Hepatocyte (in vitro differentiated cells): Measurements from ENCODE around the gene MBD5. TPM values are rescaled to one million over a fixed set of nuclear protein-coding genes. Genes with fewer than 3 reads are reported as not detected.

Experiments used
- DNase-seq: peaks from one replicate; pipeline ENCODE4 v3.0.0-alpha.2; 2016; ENCODE audit warnings: low spot score
- H2AFZ ChIP-seq: fragments of 200-600 bp; sonication (generic); 2 replicates; pipeline ENCODE4 v1.6.0; 2016; ENCODE audit warnings: antibody characterized with exemption, mild to moderate bottlenecking
- H3K27ac ChIP-seq: fragments of 200-600 bp; sonication (generic); 2 replicates; pipeline ENCODE4 v1.5.1; 2016; ENCODE audit warnings: mild to moderate bottlenecking
- H3K27me3 ChIP-seq: fragments of 200-600 bp; sonication (generic); 2 replicates; pipeline ENCODE4 v1.6.1; 2016
- H3K36me3 ChIP-seq: fragments of 200-600 bp; sonication (generic); replicated peaks from 2 replicates; pipeline ENCODE4 v1.5.1; 2016; ENCODE audit warnings: low read depth; ENCODE audit not compliant: insufficient read depth
- H3K4me1 ChIP-seq: fragments of 200-600 bp; sonication (generic); 2 replicates; pipeline ENCODE4 v1.5.1; 2016; ENCODE audit warnings: mild to moderate bottlenecking, moderate library complexity; ENCODE audit not compliant: insufficient read depth
- H3K4me2 ChIP-seq: fragments of 200-600 bp; sonication (generic); 2 replicates; pipeline ENCODE4 v1.6.0; 2016
- H3K4me3 ChIP-seq: fragments of 200-600 bp; sonication (generic); 2 replicates; pipeline ENCODE4 v1.5.1; 2016; ENCODE audit warnings: mild to moderate bottlenecking
- H3K79me2 ChIP-seq: fragments of 200-600 bp; sonication (generic); 2 replicates; pipeline ENCODE4 v1.6.0; 2017; ENCODE audit warnings: mild to moderate bottlenecking
- H3K9me2 ChIP-seq: fragments of 200-600 bp; sonication (generic); replicated peaks from 2 replicates; pipeline ENCODE4 v1.6.0; 2017; ENCODE audit warnings: mild to moderate bottlenecking; ENCODE audit not compliant: insufficient read depth
- H3K9me3 ChIP-seq: fragments of 200-600 bp; sonication (generic); 2 replicates; pipeline ENCODE4 v1.5.1; 2016; ENCODE audit warnings: low read depth, mild to moderate bottlenecking
- H4K20me1 ChIP-seq: fragments of 200-600 bp; sonication (generic); 2 replicates; pipeline ENCODE4 v1.6.0; 2016; ENCODE audit warnings: mild to moderate bottlenecking; ENCODE audit not compliant: insufficient read depth, poor library complexity, severe bottlenecking
- CTCF ChIP-seq: fragments of 200-600 bp; sonication (generic); IDR thresholded peaks from 2 replicates; pipeline ENCODE4 v1.5.1; 2016; ENCODE audit warnings: antibody characterized with exemption, mild to moderate bottlenecking; ENCODE audit not compliant: poor library complexity
- EZH2 ChIP-seq: fragments of 200-600 bp; sonication (generic); IDR thresholded peaks from 2 replicates; pipeline ENCODE4 v1.6.1; 2016; ENCODE audit warnings: antibody characterized with exemption, mild to moderate bottlenecking, borderline replicate concordance
- EZH2phosphoT487 ChIP-seq: fragments of 200-600 bp; sonication (generic); IDR thresholded peaks from one replicate; pipeline ENCODE4 v1.6.1; 2018; ENCODE audit warnings: antibody characterized with exemption, mild to moderate bottlenecking, low read depth, moderate library complexity; ENCODE audit not compliant: unreplicated experiment, severe bottlenecking
- WGBS: methylation state at CpG from one replicate; pipeline ENCODE4 v1.1.6; 2016; ENCODE audit warnings: low lambda C conversion rate; ENCODE audit errors: missing lambda C conversion rate; 5-methylcytosine and 5-hydroxymethylcytosine counted together
- polyA plus RNA-seq: library from polyadenylated mRNA; unstranded; fragments of >200 nt; fragmentation: Nextera tagmentation; extraction: Ambion mirVana; gene quantifications from 2 replicates; pipeline ENCODE4 v1.2.1, GENCODE V29; 2016
- total RNA-seq: library from RNA; depleted of rRNA; stranded (reverse); fragments of >200 nt; gene quantifications from 2 replicates; pipeline ENCODE4 v1.2.3, GENCODE V29; 2014

MBD5 gene
- total and polyA plus RNA-seq, 2 experiments from 2014 or later, result 20.9 to 36.2 TPM

GRCh38 chr2:148447877-148448276 lies 427.0 kb downstream of the MBD5 start:
- TF ChIP-seq EZH2, result no peak
- no peak for TF ChIP-seq EZH2phosphoT487
- TF ChIP-seq CTCF, result no peak
- no peak overlapping the region for H3K27ac ChIP-seq
- no peaks in the 10 kb centered on the region for H3K9me3 ChIP-seq
- 93% methylated on average over 1 of the region's 1 CpG for WGBS
- H3K36me3 ChIP-seq, result no peaks in the 10 kb centered on the region
- no peak for DNase-seq
- H3K9me2 ChIP-seq, result no peaks in the 10 kb centered on the region
- H3K4me1 ChIP-seq, result no peaks in the 10 kb centered on the region
- H3K79me2 ChIP-seq, result no peaks in the 10 kb centered on the region
- H3K4me3 ChIP-seq, result no peak overlapping the region
- no peak overlapping the region for H2AFZ ChIP-seq
- no peaks in the 10 kb centered on the region for H4K20me1 ChIP-seq
- H3K27me3 ChIP-seq, result no peaks in the 10 kb centered on the region
- no peak overlapping the region for H3K4me2 ChIP-seq

GRCh38 chr2:148450531-148450930 lies 429.6 kb downstream of the MBD5 start:
- H3K27ac ChIP-seq, result no peak overlapping the region
- H3K27me3 ChIP-seq, result no peaks in the 10 kb centered on the region
- no peak overlapping the region for H2AFZ ChIP-seq
- H3K36me3 ChIP-seq, result no peaks in the 10 kb centered on the region
- DNase-seq, result no peak
- H3K4me3 ChIP-seq, result no peak overlapping the region
- 95% methylated on average over 3 of the region's 3 CpGs for WGBS
- H3K4me1 ChIP-seq, result no peaks in the 10 kb centered on the region
- H3K9me2 ChIP-seq, result no peaks in the 10 kb centered on the region
- H3K9me3 ChIP-seq, result no peaks in the 10 kb centered on the region
- H3K4me2 ChIP-seq, result no peak overlapping the region
- no peaks in the 10 kb centered on the region for H3K79me2 ChIP-seq
- no peak for TF ChIP-seq EZH2phosphoT487
- no peak for TF ChIP-seq CTCF
- TF ChIP-seq EZH2, result no peak
- no peaks in the 10 kb centered on the region for H4K20me1 ChIP-seq

GRCh38 chr2:148451046-148451445 lies 430.2 kb downstream of the MBD5 start:
- Histone ChIP-seq H3K27me3 (no peaks in the 10 kb centered on the region), H3K4me1 (no peaks in the 10 kb centered on the region), H3K36me3 (no peaks in the 10 kb centered on the region), H4K20me1 (no peaks in the 10 kb centered on the region), H3K27ac (no peak overlapping the region), H3K4me2 (no peak overlapping the region), H3K79me2 (no peaks in the 10 kb centered on the region), H2AFZ (no peak overlapping the region), H3K9me2 (no peaks in the 10 kb centered on the region), H3K4me3 (no peak overlapping the region), H3K9me3 (no peaks in the 10 kb centered on the region)
- TF ChIP-seq EZH2phosphoT487 (no peak), CTCF (no peak), EZH2 (no peak)
- DNase-seq, result no peak
- 97% methylated on average over 2 of the region's 2 CpGs for WGBS

GRCh38 chr2:148455791-148456190 lies 434.9 kb downstream of the MBD5 start:
- Histone ChIP-seq H3K36me3 (no peaks in the 10 kb centered on the region), H4K20me1 (no peaks in the 10 kb centered on the region), H3K27me3 (no peaks in the 10 kb centered on the region), H3K4me1 (peaks cover 8% of the 10 kb centered on the region), H2AFZ (no peak overlapping the region), H3K27ac (no peak overlapping the region), H3K9me3 (no peaks in the 10 kb centered on the region), H3K4me3 (no peak overlapping the region), H3K4me2 (no peak overlapping the region), H3K79me2 (no peaks in the 10 kb centered on the region), H3K9me2 (no peaks in the 10 kb centered on the region)
- no peak for TF ChIP-seq CTCF
- no peak for TF ChIP-seq EZH2phosphoT487
- no peak for TF ChIP-seq EZH2
- 78% methylated on average over 4 of the region's 4 CpGs for whole genome bisulfite sequencing
- no peak for DNase-seq
